Liver (tissue), 3 donors: ENCODE data around the gene OR1F1.

Experiments
- ATF3 ChIP-seq: IDR thresholded peaks from 2 replicates; pipeline ENCODE4 v1.6.1; 2016; ENCODE audit warnings: antibody characterized with exemption
- CTCF ChIP-seq: fragments of 150-350 bp; IDR thresholded peaks from 2 replicates; pipeline ENCODE4 v1.5.1; 2017; ENCODE audit warnings: improper control_type of control experiment, low read depth, low read length; ENCODE audit not compliant: missing input control
- EGR1 ChIP-seq, 2 donors: IDR thresholded peaks; 2 replicates each; pipeline ENCODE4 v1.6.1; 2016 to 2018; ENCODE audit warnings: antibody characterized with exemption in 2 of 2, low read depth in 2 of 2
- GABPA ChIP-seq, 2 donors: IDR thresholded peaks in 1 of 2; conservative IDR thresholded peaks in 1 of 2; 2 replicates each; pipeline ENCODE4 v1.6.1; 2016; ENCODE audit warnings: antibody characterized with exemption in 2 of 2, mild to moderate bottlenecking in 1 of 2, moderate library complexity in 1 of 2
- HNF4A ChIP-seq, 2 donors: conservative IDR thresholded peaks; 2 replicates each; pipeline ENCODE4 v1.6.1; 2016; ENCODE audit warnings: antibody characterized with exemption in 2 of 2, mild to moderate bottlenecking in 2 of 2
- JUND ChIP-seq, 2 donors: IDR thresholded peaks; 2 replicates each; pipeline ENCODE4 v1.6.1; 2016; ENCODE audit warnings: antibody characterized with exemption in 2 of 2
- MAX ChIP-seq: IDR thresholded peaks from 2 replicates; pipeline ENCODE4 v1.6.1; 2016; ENCODE audit warnings: antibody characterized with exemption
- NR2F2 ChIP-seq: IDR thresholded peaks from 2 replicates; pipeline ENCODE4 v1.6.1; 2016; ENCODE audit warnings: antibody characterized with exemption
- RAD21 ChIP-seq, 2 donors: IDR thresholded peaks; 2 replicates each; pipeline ENCODE4 v1.6.1; 2016; ENCODE audit warnings: antibody characterized with exemption in 2 of 2, mild to moderate bottlenecking in 2 of 2
- REST ChIP-seq: IDR thresholded peaks from 2 replicates; pipeline ENCODE4 v1.6.1; 2016; ENCODE audit warnings: antibody characterized with exemption, mild to moderate bottlenecking
- SP1 ChIP-seq: IDR thresholded peaks from 2 replicates; pipeline ENCODE4 v1.6.1; 2018; ENCODE audit warnings: antibody characterized with exemption, mild to moderate bottlenecking
- TAF1 ChIP-seq: conservative IDR thresholded peaks from 2 replicates; pipeline ENCODE4 v1.6.1; 2016; ENCODE audit warnings: antibody characterized with exemption, mild to moderate bottlenecking
- YY1 ChIP-seq: IDR thresholded peaks from 2 replicates; pipeline ENCODE4 v1.6.1; 2016; ENCODE audit warnings: antibody characterized with exemption, mild to moderate bottlenecking
- donor health status: healthy.
- donor health status: healthy.

- peak; percentile 19 for TF ChIP-seq MAX
- TF ChIP-seq RAD21 (IDR thresholded peaks at IDR 0.05), result no peak
- TF ChIP-seq CTCF, result no peak
- no peak for TF ChIP-seq EGR1 (IDR thresholded peaks at IDR 0.05; ENCODE audit: low read depth in 2 of 2)
- peak in 1 of 2 donors; percentile 35 for TF ChIP-seq GABPA (IDR thresholded peaks at IDR 0.05 in 1 of 2, conservative IDR thresholded peaks at IDR 0.05 in 1 of 2)
- TF ChIP-seq SP1, result no peak
- TF ChIP-seq TAF1, result no peak
- TF ChIP-seq ATF3, result peak; percentile 99
- TF ChIP-seq REST, result no peak
- TF ChIP-seq NR2F2, result no peak
- no peak for TF ChIP-seq HNF4A (conservative IDR thresholded peaks at IDR 0.05)
- TF ChIP-seq JUND (IDR thresholded peaks at IDR 0.05), result no peak
- no peak for TF ChIP-seq YY1
Measured at GRCh38 chr16:3158510-3159314, 29.3 kb upstream of the OR1F1 start.
